22Rv1 (cell line): ENCODE results near the gene TMEM179.

Experiments used
- CTCF ChIP-seq: fragments of 450-650 bp; IDR thresholded peaks from 2 replicates; pipeline ENCODE4 v1.5.1; 2017; ENCODE audit warnings: mild to moderate bottlenecking
- ZFX ChIP-seq: fragments of 450-650 bp; IDR thresholded peaks from 2 replicates; pipeline ENCODE4 v1.6.1; 2017; ENCODE audit warnings: antibody characterized with exemption, borderline replicate concordance

GRCh38 chr14:104610749-104611310 lies 6.3 kb upstream of the TMEM179 start:
- no peak for TF ChIP-seq CTCF
- no peak for TF ChIP-seq ZFX
